Measurements from ENCODE around the gene PDRG1.

GRCh38 chr20:31967830-31968249, 16.0 kb upstream of the PDRG1 start, which contains the start of gene XKR7:
- TF ChIP-seq POLR2A (IDR thresholded peaks at IDR 0.05) (no peak), CTCF (IDR thresholded peaks at IDR 0.05) (no peak)

Measured in ovary (tissue), 3 donors.